GM21515 (cell line): ENCODE data around the gene UPK3A.
"Not testable (repeated sequence)": the region's sequence is repeated elsewhere in the genome, so short reads cannot be mapped to it uniquely, and the experiment has no call there.

Experiments used
- ATAC-seq: cut with Tn5 transposase; IDR thresholded peaks from one replicate; pipeline ENCODE4 v1.9.1; 2021; ENCODE audit not compliant: unreplicated experiment

The UPK3A gene

DNA sequence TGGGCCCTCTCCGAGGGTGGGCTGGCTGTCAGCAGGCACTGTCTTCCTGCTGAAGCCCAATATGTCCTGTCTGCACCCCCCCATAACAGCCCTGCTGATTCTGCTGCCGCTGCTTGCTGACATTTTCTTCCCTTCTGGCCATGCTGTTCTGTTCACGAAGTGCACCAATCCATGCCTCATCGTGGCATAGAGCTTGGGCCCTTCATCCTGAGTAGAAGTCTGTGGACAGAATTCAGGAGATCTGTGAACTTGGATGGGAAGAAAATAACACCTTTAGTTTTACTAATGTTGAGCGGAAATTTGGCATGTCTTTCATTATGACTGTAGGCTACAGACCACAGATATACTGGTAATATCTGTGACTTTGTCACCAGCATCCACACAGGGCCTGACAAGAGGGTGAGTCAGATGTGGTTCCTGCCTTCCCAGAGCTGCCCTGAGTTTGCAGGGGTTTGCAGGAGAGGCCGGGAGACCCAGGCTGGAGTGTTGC is 29.9 kb upstream of the UPK3A start:
- ATAC-seq = no peak

GRCh38 chr22:45257941-45258340 is 26.8 kb upstream of the UPK3A start:
- ATAC-seq = not testable (repeated sequence)

GRCh38 chr22:45259754-45260394 is 24.9 kb upstream of the UPK3A start:
- no peak for ATAC-seq

GRCh38 chr22:45260395-45260759 is 24.4 kb upstream of the UPK3A start:
- ATAC-seq = not testable (repeated sequence)

- no peak for ATAC-seq
These were observed 23.2 kb upstream of the UPK3A start for GRCh38 chr22:45261407-45262088.

- no peak for ATAC-seq
These were observed 22.4 kb upstream of the UPK3A start for GRCh38 chr22:45262195-45262930.

GRCh38 chr22:45262931-45263462 is 21.8 kb upstream of the UPK3A start:
- ATAC-seq = peak; percentile 34

- ATAC-seq = peak; percentile 68
These were observed 21.1 kb upstream of the UPK3A start for GRCh38 chr22:45263463-45264269.

- ATAC-seq = no peak
These were observed 19.2 kb upstream of the UPK3A start for GRCh38 chr22:45265535-45265934.

DNA sequence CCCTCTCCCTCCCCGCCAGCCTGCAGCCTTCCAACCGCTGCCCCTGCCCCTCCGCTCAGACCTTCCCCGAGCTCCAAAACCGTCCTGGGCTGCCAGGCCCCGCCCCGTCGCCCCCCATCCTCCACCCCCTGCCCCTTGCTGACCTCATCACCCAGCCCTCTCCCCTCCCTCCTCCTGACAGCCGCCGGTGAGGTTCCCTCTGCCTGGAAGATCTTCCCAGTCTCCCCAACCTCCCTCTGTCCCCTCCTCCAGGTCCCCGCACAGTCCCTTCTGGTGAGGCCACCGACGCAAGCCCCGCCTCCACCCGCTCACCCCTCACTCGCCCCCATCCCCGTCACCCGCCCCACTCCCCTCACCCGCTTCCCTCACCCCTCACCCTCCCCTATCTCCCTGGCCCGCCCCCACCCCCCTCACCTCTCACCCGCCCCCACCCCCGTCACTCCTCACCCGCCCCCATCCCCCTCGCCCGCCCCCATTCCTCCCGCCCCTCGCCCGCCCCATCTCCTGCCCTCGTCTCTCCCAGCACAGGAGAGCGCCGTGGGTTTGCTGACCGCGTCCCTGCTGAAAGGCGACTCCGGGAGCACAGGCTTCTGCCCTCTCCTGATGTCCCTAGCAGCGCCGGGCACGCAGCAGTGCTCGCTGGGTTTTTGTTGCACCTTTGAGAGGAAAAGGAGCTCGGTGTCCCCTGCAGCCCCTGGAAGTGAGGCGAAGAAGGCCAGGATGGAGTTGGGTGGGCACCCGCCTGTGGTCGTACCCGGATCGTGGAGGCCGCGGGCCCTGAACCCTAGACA is 16.4 kb upstream of the UPK3A start:
- ATAC-seq = no peak

DNA sequence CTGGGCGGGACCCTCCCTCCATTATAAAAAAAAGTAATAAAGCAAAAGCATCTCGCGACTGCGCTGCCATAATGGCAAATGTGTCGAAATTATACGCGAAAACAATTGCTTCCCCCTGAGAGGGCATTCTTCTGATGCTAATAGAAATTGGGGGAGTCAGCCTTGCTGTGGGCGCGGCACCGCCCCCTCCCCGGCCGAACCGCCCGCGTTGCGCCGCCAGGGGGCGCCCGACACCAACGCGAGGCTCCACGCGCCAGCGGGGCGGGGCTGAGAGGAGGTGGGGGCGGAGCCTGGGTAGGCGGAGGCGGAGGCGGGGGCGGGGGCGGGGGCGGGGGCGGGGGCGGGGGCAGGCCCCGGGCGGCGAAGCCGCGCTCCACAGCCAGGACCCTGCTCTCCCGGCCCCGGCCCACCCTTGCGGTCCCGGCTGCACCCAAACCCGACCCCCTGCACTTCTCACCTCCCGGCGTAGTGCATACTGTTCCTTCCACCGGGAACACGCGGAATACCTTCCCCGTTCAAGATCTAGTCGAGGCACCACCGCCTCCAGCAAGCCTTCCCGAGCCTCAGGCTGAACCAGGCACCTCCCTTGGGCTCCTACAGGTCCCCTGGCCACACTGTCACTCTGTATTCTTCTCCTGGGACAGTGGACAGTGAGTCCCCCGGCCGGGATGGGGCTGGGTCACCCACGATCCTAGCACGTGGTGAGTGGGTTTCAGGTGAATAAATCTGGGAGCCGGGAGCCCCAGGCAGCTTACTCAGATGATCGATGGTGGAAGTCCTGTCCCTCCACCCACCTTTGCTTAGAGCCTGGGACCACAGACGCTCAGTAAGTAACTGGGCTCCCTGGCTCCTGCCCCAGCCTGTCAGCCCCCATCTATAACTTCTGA is 15.5 kb upstream of the UPK3A start:
- peak; percentile 70 for ATAC-seq

DNA sequence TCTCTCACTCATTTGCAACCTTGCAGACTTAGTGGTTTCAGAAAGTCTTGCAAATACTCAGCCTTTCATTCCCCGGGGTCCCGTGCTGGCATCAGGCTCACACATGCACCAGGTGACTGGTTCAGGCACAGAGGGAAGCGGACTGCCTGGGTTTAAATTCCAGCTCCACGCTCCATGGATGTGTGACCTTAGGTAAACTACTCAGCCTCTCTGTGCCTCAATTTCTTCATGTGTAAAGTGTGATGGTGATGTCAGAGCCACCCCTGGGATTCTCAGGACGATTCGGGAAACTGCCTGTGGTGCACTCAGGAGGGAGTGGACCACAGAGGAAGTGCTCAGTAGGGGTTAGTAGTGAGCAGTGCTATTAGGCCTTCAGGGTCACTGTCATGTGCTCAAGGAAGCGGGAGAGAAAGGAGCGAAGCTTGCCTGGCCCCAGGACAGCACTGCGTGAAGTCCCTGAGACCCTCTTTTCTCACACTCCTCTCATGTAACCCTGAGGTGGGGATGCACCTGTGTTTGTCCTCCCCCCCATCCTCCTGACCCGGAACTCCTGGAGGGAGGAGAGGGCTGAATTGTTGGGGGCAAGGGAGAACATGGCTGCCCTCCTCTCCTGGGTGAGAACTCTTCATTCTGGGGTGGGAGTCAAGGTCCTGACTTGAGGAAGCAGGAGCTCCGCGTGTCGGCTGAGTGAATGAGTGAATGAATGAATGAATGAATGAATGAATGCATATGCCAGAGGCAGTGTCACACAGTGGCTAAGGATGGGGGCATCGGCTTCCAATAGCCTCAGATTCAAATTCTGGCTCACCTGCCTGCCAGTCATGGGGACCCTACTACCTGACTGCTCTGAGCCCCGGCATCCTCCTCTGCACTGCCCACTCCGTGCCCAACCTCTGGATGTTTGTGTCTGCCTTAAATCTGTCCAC is 14.4 kb upstream of the UPK3A start:
- ATAC-seq = no peak

GRCh38 chr22:45271667-45272201 is 13.0 kb upstream of the UPK3A start:
- no peak for ATAC-seq

- ATAC-seq = no peak
These were observed 12.3 kb upstream of the UPK3A start for GRCh38 chr22:45272498-45272897.

GRCh38 chr22:45273452-45274075 is 11.2 kb upstream of the UPK3A start:
- no peak for ATAC-seq

DNA sequence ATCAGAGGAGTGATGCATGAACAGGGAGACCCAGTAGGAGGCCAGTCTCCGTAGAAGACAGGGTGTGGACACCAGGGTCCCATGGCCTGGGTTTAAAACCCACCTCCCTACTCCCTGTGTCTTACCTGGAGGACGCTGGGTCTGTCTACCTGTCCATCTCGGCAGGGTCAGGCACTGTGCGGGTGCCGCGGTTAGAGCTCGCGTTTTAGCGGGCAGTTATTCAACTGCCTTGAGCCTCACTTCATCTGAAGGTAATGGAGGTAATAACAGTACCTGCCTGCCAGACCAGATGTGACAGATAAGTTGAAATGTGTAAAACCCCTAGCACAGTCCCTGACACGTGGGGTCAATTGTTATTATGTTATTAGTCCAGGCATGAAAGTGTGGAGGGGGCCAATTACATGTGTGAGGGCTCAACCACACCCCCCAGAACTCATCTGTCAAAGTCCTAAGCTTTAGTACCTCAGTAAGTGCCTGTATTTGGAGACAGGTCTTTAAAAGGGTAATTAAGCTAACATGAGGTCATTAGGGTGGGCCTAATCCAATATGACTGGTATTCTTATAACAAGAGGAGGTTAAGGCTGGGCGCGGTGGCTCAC is 8.1 kb upstream of the UPK3A start:
- ATAC-seq = no peak

GRCh38 chr22:45277720-45278119 is 7.0 kb upstream of the UPK3A start:
- not testable (repeated sequence) for ATAC-seq
